Stimulated activated CD8-positive, alpha-beta memory T cell treated with anti-CD3 and anti-CD28 coated beads, Interleukin-15, amount 100 ng/mL, for 48 hours (primary cell): ENCODE results near the gene CD96.
"Not testable (repeated sequence)": the region's sequence is repeated elsewhere in the genome, so short reads cannot be mapped to it uniquely, and the experiment has no call there.

Experiments used
- DNase-seq, 2 donors: peaks; one replicate each; pipeline ENCODE4 v3.0.0-alpha.2; 2020; ENCODE audit warnings: low read depth in 2 of 2

CD96 gene

DNA sequence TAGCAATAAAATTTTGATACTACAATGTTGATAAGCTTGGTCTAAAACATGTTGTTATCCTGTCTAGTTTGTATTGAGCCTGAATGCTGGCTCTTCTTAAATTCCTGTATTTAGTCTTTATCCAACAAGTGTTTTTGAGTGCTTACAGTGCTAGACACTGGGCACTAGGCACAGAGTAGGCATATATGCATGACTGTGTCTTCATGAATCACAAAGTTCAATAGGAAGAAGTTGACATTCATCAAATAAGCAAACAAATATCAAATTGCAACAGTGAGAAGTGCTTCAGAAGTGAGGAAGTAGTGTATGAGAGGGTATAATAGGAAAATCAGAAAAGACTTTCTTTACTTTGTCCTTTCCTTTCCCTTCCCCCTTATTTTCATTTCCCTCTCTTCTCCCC is 6.8 kb downstream of the CD96 start:
- DNase-seq, result no peak

- DNase-seq, result not testable (repeated sequence)
These were observed 19.9 kb downstream of the CD96 start for GRCh38 chr3:111561902-111562301.

- DNase-seq, result no peak
These were observed 24.8 kb downstream of the CD96 start for GRCh38 chr3:111566844-111567243.

GRCh38 chr3:111568355-111568754 is 26.4 kb downstream of the CD96 start:
- DNase-seq, result no peak

DNA sequence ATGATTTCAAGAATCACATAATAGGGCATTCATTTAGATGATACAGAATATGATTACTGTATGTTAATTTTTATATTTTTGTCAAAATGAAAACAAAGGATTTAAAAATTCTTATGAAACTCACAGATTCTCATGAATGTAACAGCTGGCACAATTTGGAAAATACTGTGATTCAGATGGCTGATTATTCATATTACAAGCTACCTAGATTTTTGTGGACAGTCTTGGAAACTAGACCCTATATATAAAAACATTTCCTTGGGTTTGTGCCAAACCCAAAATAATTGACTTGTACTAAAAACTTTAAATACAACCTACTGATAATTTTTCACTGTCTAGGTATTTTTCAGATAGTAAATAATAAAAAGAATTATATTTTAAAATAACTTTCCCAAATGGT is 26.9 kb downstream of the CD96 start:
- no peak for DNase-seq

DNA sequence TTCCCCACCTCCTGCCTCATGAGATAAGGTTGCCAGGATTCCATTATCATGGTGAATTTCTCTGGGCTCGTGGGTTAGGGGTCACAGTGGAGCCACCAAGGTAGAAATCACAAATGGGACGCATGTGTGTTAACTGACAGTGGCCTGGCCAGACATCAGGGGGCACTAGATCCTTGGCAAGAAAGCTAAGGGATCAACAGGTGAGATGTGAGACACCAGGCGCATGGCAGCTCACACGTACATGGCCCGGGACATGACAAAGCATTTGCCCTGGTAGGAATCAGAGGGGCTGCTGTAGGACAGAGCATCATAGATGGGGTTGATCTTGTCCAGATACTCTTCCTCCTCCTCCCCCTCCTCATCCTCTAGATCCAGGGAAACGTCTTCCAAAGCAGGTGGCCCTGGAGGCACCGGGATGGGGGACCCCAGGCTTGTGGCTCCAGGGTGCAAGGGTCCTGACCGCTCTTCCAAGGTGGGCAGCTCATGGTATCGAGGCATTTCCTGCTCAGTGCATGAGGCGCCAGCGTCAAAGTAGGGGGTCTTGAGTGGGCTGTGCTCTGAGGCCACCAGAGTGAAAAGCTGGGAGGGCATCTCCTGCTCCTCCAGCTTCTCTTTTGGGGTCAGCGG is 28.5 kb downstream of the CD96 start:
- no peak for DNase-seq

GRCh38 chr3:111571282-111571681 is 29.3 kb downstream of the CD96 start:
- no peak for DNase-seq

DNA sequence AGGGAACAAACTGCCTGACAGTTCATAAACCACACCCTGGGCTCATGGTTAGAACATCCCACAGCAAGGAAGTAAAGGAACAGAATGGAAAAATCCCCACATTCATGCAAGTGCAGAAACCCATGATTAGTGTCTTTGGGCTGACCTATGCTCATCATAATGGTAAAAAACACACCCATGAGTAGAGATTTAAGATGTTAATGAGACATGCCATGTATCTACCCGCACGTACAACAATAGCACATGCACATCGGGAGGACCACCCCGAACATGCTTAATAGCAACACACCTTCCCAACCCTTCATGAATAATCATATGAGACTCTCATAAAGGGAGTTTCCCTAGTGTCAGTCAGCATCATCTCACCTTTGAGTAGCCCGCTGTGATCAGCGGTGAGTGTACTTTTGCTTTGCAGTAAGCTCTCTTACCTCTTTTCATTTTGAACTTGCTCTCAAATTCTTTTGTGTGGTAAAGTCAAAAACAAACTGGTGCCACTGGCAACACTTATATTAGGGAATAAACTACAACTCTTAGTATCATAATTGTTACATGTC is 30.0 kb downstream of the CD96 start:
- no peak for DNase-seq

DNA sequence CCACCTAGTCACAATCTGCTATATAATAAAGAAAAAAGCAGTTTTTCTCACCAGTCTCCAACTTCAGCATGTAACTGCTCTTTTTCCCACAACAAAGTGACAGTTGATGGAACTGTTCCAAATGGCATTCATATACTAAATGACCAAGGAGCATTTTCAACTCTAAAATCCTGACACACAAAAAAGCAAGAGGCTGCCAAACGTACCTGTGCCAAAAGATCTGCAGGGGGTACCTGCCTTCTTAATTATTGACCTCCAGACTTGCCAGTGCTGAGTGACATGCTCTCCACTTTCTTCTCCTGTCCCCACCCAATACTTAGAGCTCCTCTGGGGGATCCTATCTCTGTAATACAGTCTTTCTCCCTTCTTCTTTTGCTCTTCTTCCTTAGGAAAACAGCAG is 35.1 kb downstream of the CD96 start:
- DNase-seq, result no peak

GRCh38 chr3:111577798-111578685 is 36.0 kb downstream of the CD96 start:
- DNase-seq, result no peak

DNA sequence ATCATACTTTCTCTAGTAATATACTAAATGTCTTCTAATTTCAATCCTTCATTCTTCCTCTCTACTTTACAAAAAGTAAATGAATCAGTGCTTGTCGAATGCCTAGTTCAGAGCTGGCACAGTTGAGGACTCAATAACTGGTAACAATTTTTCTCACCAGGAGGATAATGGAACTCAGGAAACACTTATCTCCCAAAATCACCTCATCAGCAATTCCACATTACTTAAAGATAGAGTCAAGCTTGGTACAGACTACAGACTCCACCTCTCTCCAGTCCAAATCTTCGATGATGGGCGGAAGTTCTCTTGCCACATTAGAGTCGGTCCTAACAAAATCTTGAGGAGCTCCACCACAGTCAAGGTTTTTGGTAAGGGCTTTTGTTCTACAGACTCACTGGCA is 36.9 kb downstream of the CD96 start:
- DNase-seq, result no peak

GRCh38 chr3:111579495-111579894 is 37.5 kb downstream of the CD96 start:
- no peak for DNase-seq

DNA sequence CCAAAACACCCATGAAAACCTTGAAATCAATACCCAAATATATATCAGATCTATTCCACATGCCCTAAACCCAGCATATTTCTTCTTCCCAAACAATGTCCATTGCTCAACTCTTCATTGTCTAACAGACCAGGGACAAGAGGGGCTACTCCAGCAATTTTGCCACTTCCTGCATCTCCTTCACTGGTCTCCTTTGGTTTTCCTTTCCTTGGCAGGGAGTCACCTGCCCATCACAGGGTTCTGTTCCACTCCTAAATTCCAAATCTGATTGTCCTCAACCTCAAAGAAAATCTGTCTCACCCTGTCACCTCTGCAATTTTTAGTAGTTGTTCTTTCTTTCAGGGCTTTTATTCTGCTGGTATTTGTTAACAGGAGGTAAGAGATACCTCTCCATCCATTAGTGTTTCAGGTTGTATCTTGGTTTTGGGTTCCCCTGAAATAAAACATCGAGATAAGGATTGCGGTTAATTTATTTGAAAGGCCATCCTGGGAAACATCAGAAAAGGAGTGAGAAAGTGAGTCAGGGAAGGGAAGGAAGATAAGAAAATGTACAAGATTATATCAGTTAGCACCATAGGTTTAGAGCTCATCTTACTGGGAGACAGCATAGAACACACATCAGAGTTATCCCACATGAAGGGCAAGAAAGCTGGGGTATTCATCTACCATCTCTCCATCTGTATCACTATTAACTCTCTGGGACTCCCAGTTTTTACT is 39.6 kb downstream of the CD96 start:
- no peak for DNase-seq

DNA sequence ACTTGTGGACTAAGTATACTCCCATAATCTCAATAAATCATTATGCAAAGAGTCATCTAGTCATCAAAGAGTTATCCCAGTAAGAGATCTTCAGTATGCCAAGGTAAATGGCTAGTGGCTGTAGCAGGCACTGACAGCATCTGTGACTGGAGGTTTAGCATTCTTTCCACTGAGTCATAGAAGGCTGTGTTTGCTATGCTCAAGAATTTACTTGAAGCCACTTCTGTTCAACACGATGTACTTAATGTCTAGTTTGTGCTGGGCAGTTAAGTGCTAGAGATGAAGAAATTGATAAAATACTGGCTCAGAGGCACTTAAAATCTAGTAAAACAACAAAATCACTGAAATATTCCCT is 40.1 kb downstream of the CD96 start:
- DNase-seq, result no peak

- no peak for DNase-seq
These were observed 42.7 kb downstream of the CD96 start for GRCh38 chr3:111584744-111585143.

- DNase-seq, result no peak
These were observed 43.2 kb downstream of the CD96 start for GRCh38 chr3:111585217-111585616.

DNA sequence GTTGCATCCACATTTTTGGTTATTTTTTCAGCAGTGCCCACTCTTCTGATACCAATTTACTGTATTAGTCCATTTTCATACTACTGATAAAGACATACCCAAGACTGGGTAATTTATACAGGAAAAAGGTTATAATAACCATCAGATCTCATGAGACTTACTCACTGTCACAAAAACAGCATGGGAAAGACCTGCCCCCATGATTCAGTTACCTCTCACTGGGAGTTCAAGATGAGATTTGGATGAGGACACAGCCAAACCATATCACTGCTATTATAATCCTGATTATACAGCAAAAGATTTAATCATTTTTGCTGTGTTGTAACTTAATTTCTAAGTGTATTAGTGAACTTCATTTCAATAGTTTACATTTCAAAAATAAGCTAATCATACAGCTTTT is 46.5 kb downstream of the CD96 start:
- no peak for DNase-seq

GRCh38 chr3:111589303-111590142 is 47.5 kb downstream of the CD96 start:
- no peak for DNase-seq

DNA sequence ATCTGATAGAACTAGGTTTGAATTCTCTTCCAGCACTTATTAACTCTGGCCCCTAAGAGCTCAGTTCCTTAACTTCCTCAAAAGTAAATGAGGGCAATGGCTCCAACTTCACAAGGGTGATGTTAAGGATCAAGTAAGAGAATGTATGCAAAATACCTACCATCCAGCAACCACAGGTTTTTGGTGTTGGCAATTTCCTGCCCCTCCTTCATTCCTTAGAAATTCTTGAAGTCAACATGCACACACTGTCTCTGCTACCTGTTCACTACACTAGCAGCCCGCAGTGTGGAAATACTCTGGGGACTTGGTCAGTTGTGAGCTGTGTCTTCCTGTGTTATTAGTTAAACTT is 48.1 kb downstream of the CD96 start:
- DNase-seq, result no peak

- no peak for DNase-seq
These were observed 49.6 kb downstream of the CD96 start for GRCh38 chr3:111591555-111591954.

DNA sequence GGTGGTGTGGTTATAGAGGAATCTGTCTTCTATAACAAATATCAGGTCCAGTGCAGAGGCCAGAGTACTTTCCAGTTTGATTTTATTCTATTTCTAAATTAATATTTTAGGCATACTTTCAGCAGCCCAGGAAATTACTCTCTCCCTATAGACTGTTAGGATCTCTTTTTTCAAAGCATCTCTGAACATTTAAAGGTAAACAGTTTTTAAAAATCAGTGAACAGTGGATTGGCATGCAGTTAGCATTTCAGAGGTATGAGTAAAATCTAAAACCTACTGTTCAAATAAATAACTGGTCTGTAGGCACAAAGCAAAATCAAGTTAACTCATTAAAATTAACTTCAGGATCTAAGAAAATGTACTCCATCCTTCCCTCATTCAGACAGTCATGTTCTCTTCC is 50.1 kb downstream of the CD96 start:
- DNase-seq, result no peak

- no peak for DNase-seq
These were observed 50.9 kb downstream of the CD96 start for GRCh38 chr3:111592936-111593335.
